GM12872 (cell line): ENCODE data around the gene PHF8.

Experiments
- TF ChIP-seq, protein P1 (sequence below): IDR thresholded peaks from 3 replicates; pipeline ENCODE4 v1.5.1; 2011; ENCODE audit warnings: low read depth, mild to moderate bottlenecking, low read length, moderate library complexity; ENCODE audit not compliant: insufficient read depth

The PHF8 gene

GRCh38 chrX:54076903-54077302 is 32.6 kb upstream of the PHF8 start:
- TF ChIP-seq, protein P1, sequence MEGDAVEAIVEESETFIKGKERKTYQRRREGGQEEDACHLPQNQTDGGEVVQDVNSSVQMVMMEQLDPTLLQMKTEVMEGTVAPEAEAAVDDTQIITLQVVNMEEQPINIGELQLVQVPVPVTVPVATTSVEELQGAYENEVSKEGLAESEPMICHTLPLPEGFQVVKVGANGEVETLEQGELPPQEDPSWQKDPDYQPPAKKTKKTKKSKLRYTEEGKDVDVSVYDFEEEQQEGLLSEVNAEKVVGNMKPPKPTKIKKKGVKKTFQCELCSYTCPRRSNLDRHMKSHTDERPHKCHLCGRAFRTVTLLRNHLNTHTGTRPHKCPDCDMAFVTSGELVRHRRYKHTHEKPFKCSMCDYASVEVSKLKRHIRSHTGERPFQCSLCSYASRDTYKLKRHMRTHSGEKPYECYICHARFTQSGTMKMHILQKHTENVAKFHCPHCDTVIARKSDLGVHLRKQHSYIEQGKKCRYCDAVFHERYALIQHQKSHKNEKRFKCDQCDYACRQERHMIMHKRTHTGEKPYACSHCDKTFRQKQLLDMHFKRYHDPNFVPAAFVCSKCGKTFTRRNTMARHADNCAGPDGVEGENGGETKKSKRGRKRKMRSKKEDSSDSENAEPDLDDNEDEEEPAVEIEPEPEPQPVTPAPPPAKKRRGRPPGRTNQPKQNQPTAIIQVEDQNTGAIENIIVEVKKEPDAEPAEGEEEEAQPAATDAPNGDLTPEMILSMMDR = no peak

DNA sequence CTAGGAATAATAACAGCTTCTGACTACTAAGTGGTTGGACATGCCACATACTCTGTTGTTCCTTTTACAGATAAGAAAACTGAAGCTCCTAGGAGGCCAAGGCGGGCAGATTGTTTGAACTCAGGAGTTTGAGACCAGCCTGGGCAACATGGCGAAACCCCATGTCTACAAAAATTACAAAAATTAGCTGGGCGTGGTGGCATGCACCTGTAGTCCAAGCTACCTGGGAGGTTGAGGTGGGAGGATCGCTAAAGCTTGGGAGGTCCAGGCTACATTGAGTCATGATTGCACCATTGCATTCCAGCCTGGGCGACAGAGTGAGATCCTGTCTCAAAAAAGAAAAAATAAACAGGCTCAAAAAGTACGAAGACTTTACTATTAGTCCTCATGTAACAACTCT is 30.6 kb upstream of the PHF8 start:
- TF ChIP-seq, protein P1 = no peak

DNA sequence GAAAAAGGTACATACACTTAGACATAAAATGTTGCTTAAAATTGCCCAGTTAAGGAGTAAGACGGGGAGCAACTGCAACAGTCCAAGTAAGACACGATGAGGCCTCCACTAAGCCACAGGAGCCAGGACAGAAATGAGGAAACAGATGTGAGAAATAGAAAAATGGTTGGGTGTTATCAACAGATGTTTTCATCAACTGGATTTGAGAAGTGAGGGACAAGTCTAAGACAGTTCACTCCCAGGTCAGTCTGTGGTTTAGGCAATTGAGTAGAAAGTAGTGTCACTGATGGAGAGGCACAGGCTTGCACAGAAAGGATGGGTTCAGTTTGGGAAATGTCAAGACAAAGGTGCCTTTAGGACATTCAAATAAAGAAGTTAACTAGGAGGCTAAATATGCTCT is 23.5 kb upstream of the PHF8 start:
- TF ChIP-seq, protein P1 = no peak

- TF ChIP-seq, protein P1 = no peak
These were observed 22.6 kb upstream of the PHF8 start for GRCh38 chrX:54066841-54067240.

DNA sequence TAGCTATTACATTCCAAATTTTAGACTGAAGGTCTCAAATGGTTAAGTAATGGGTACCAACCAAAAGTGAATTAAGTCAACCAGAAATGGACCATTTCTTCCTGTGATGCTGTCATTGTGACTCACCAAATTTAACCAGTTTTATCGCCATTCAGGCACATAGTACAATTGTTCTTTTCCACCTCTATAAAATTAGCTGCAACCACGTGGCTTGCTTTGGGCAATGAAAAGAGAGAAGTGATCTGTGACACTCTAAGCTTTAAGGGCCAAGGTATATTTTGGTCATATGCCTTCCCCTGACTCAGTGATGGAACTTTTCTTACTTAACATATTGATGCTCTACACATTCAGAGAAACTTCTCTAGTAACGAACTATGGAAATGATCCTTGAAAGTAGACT is 20.3 kb upstream of the PHF8 start:
- TF ChIP-seq, protein P1 = no peak

DNA sequence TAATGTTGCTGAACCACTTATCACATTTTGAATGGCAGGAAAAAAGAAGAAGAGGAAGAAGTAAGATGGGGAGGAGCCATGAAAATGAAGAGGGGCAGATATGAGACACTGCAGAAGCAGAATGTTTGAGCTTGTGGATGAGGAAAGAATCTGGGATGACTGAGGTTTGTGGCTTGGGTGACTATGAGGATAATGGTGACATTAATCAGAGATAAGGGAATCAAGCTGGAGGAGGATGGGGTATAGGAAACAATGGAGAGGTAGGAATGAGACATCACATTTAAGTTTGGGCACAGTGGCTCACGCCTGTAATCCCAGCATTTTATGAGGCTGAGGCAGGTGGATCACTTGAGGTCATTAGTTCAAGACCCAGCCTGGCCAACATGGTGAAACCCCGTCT is 19.1 kb upstream of the PHF8 start:
- TF ChIP-seq, protein P1 = no peak

DNA sequence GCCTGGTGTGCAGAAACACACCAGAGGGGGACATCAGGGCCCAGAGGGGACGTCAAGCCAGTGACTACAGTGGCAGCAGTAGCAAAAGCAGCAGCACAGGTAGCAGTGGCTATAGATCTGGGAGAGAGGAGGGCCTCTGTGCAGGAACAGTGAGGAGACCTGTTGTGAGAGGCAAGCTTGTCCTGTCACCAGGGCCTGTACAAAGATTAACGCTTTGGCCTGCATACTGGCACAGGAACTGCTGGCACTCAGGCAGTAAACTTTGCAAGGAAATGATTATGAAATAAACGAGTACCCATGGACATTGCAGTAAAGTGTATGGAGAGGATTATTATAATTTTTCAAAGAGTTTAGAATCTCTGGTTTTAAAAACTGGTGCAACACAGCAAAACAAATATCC is 5.5 kb upstream of the PHF8 start:
- TF ChIP-seq, protein P1 = no peak

DNA sequence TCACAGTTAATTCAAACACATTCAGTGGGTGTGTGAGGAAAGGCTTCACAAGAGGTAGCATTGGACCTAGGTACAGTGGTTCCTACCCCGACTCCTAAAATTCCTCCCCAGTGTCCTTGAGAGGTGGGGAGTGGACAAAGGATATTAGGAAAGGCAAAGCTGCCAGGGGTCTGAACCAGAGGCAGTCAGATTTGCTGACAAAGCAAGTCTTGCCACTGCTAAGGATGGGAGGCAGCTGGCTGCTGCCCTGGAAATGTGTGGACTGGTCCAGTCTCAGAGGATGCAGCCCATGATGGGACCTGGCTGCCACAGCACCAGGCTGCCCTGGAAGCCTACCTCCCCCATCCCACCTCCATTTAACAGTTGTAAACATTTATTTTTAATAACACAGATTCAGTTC is 4.1 kb upstream of the PHF8 start:
- TF ChIP-seq, protein P1 = no peak
